Measurements from ENCODE around the gene SPPL3.

- no peak for TF ChIP-seq CTCF (IDR thresholded peaks at IDR 0.05)
- no peak for TF ChIP-seq POLR2AphosphoS5 (IDR thresholded peaks at IDR 0.05; ENCODE audit: low read depth, low read length)
- TF ChIP-seq REST (IDR thresholded peaks at IDR 0.05; ENCODE audit: insufficient read depth in 1 of 2, low read depth in 2 of 2, low read length in 1 of 2): no peak
- TF ChIP-seq TCF7L2 (IDR thresholded peaks at IDR 0.05; ENCODE audit: low read depth, low read length): no peak
Measured at GRCh38 chr12:120866108-120866507, 38.0 kb downstream of the SPPL3 start.
